AG04449 (cell line): ENCODE measurements around the gene SNX10.

ENCODE experiments used
- CTCF ChIA-PET: fragments of 350-600 bp; formaldehyde crosslinking; extraction: SDS; loops from one replicate; lab custom pipeline; 2021; ENCODE audit warnings: antibody characterized with exemption; lab: Yijun Ruan, JAX
- POLR2A ChIA-PET: fragments of 400-600, 350-600 bp; formaldehyde crosslinking; extraction: SDS; loops from one replicate; lab custom pipeline; 2020; ENCODE audit warnings: antibody characterized with exemption, inconsistent platforms; lab: Yijun Ruan, JAX
- DNase-seq: peaks from one replicate; pipeline ENCODE4 v3.0.0-alpha.2; 2010; ENCODE audit warnings: low read depth, low spot score
- H3K4me3 ChIP-seq: 2 replicates; pipeline ENCODE4 v1.5.1; 2011; ENCODE audit warnings: low read depth, mild to moderate bottlenecking, control low read depth, low read length
- CTCF ChIP-seq: IDR thresholded peaks from one replicate; pipeline ENCODE4 v1.5.1; 2011; ENCODE audit warnings: mild to moderate bottlenecking, moderate library complexity, low read length, control low read depth, inconsistent platforms; ENCODE audit not compliant: insufficient read depth; ENCODE audit errors: missing control alignments

The SNX10 gene

GRCh38 chr7:26398756-26399509, 107.3 kb downstream of the SNX10 start:
- DNase-seq: no peak
- no peak for TF ChIP-seq CTCF
- ChIA-PET POLR2A (no interaction called here), CTCF (interaction anchor here (3.6 kb wide), 1 partner anchor 29 kb away, joined by 12 read pairs; no protein-coding TSS in a partner anchor)
- peak overlapping the region; percentile 53 for H3K4me3 ChIP-seq

GRCh38 chr7:26399736-26400135, 108.1 kb downstream of the SNX10 start:
- ChIA-PET POLR2A (no interaction called here), CTCF (no interaction called here)
- TF ChIP-seq CTCF: no peak
- H3K4me3 ChIP-seq: no peak overlapping the region
- DNase-seq: no peak

- no peak overlapping the region for H3K4me3 ChIP-seq
- ChIA-PET CTCF (interaction anchor here (1.2 kb wide), 1 partner anchor 34 kb away, joined by 3 read pairs; no protein-coding TSS in a partner anchor), POLR2A (no interaction called here)
- TF ChIP-seq CTCF: no peak
- no peak for DNase-seq
These were observed 112.0 kb downstream of the SNX10 start for GRCh38 chr7:26403640-26404039.

- no peak for DNase-seq
- POLR2A ChIA-PET: no interaction called here
- H3K4me3 ChIP-seq: no peak overlapping the region
- CTCF ChIA-PET: interaction anchor here (1.2 kb wide), 1 partner anchor 35 kb away, joined by 3 read pairs; no protein-coding TSS in a partner anchor
- no peak for TF ChIP-seq CTCF
These were observed 112.7 kb downstream of the SNX10 start for GRCh38 chr7:26404189-26404996.

GRCh38 chr7:26406433-26406832, 114.8 kb downstream of the SNX10 start:
- no peak for DNase-seq
- ChIA-PET CTCF (no interaction called here), POLR2A (no interaction called here)
- no peak for TF ChIP-seq CTCF
- no peak overlapping the region for H3K4me3 ChIP-seq
